ENCODE data around the gene ALG9. TPM values are rescaled to one million over a fixed set of nuclear protein-coding genes. Genes with fewer than 3 reads are reported as not detected.

Gene ALG9
- total RNA-seq, 1 donor from 2014 or later: 44.0 TPM

GRCh38 chr11:111911563-111912401, 40.4 kb upstream of the ALG9 start, which contains the start of gene CRYAB:
TSS of gene CRYAB (minus strand) at chr11:111911770. CDS start at chr11:111911724, 46 bp downstream.
- peaks cover 4% of the 10 kb centered on the region for H3K27me3 Mint-ChIP-seq
- no peaks in the 10 kb centered on the region for H3K36me3 Mint-ChIP-seq
- no peaks in the 10 kb centered on the region for H3K9me3 Mint-ChIP-seq
- no peak within 1 kb of the TSS for H3K4me3 Mint-ChIP-seq
- peak within 1 kb of the TSS; percentile 46 for H3K27ac Mint-ChIP-seq
- DNase-seq (ENCODE audit: extremely low spot score, unreplicated experiment): no peak
- TF ChIP-seq CTCF (conservative IDR thresholded peaks at IDR 0.05): no peak
- peaks cover 22% of the 10 kb centered on the region for H3K4me1 Mint-ChIP-seq (ENCODE audit: unreplicated experiment)

- Mint-ChIP-seq H3K27ac (no peak overlapping the region), H3K9me3 (no peaks in the 10 kb centered on the region), H3K36me3 (no peaks in the 10 kb centered on the region), H3K27me3 (peaks cover 4% of the 10 kb centered on the region), H3K4me1 (ENCODE audit: unreplicated experiment) (peaks cover 22% of the 10 kb centered on the region), H3K4me3 (no peak overlapping the region)
- TF ChIP-seq CTCF (conservative IDR thresholded peaks at IDR 0.05): no peak
- DNase-seq (ENCODE audit: extremely low spot score, unreplicated experiment): no peak
Observed at GRCh38 chr11:111910676-111911562, 39.5 kb upstream of the ALG9 start.

- Mint-ChIP-seq H3K27ac (no peak overlapping the region), H3K4me3 (no peak overlapping the region), H3K27me3 (peaks cover 4% of the 10 kb centered on the region), H3K9me3 (peaks cover 3% of the 10 kb centered on the region), H3K4me1 (ENCODE audit: unreplicated experiment) (peaks cover 21% of the 10 kb centered on the region), H3K36me3 (no peaks in the 10 kb centered on the region)
- no peak for DNase-seq (ENCODE audit: extremely low spot score, unreplicated experiment)
- TF ChIP-seq CTCF (conservative IDR thresholded peaks at IDR 0.05): no peak
Observed at GRCh38 chr11:111909378-111909777, 38.0 kb upstream of the ALG9 start.

- TF ChIP-seq CTCF (conservative IDR thresholded peaks at IDR 0.05): no peak
- Mint-ChIP-seq H3K9me3 (peaks cover 3% of the 10 kb centered on the region), H3K36me3 (no peaks in the 10 kb centered on the region), H3K4me3 (no peak overlapping the region), H3K27ac (no peak overlapping the region), H3K4me1 (ENCODE audit: unreplicated experiment) (peaks cover 17% of the 10 kb centered on the region), H3K27me3 (peaks cover 4% of the 10 kb centered on the region)
- no peak for DNase-seq (ENCODE audit: extremely low spot score, unreplicated experiment)
Observed at GRCh38 chr11:111908639-111909305, 37.4 kb upstream of the ALG9 start.

- no peak overlapping the region for H3K4me3 Mint-ChIP-seq
- H3K4me1 Mint-ChIP-seq (ENCODE audit: unreplicated experiment): peaks cover 12% of the 10 kb centered on the region
- DNase-seq (ENCODE audit: extremely low spot score, unreplicated experiment): no peak
- TF ChIP-seq CTCF (conservative IDR thresholded peaks at IDR 0.05): no peak
- H3K27me3 Mint-ChIP-seq: peaks cover 4% of the 10 kb centered on the region
- H3K27ac Mint-ChIP-seq: no peak overlapping the region
- peaks cover 3% of the 10 kb centered on the region for H3K9me3 Mint-ChIP-seq
- H3K36me3 Mint-ChIP-seq: no peaks in the 10 kb centered on the region
Observed at GRCh38 chr11:111906680-111907079, 35.3 kb upstream of the ALG9 start.

Data from type B pancreatic cell (in vitro differentiated cells).